Measurements from ENCODE around the gene XRCC4. TPM values are rescaled to one million over a fixed set of nuclear protein-coding genes. Genes with fewer than 3 reads are reported as not detected.

Gene XRCC4
- total RNA-seq, 1 donor from 2014 or later = 12.1 TPM

- Mint-ChIP-seq H3K4me3 (no peak overlapping the region), H3K36me3 (peaks cover 18% of the 10 kb centered on the region), H3K27ac (no peak overlapping the region), H3K9me3 (no peaks in the 10 kb centered on the region), H3K27me3 (ENCODE audit: low read depth) (no peaks in the 10 kb centered on the region), H3K4me1 (peaks cover 57% of the 10 kb centered on the region)
- no peak for DNase-seq (ENCODE audit: low spot score in 2 of 2, unreplicated experiment in 2 of 2)
- no peak for TF ChIP-seq CTCF (IDR thresholded peaks at IDR 0.05; ENCODE audit: unreplicated experiment)
Measured at GRCh38 chr5:83072966-83073365, 4.4 kb upstream of the XRCC4 start.

GRCh38 chr5:83077662-83078261 is 415 bp downstream of the XRCC4 start:
- Mint-ChIP-seq H3K27me3 (ENCODE audit: low read depth) (no peaks in the 10 kb centered on the region), H3K4me1 (peaks cover 40% of the 10 kb centered on the region), H3K9me3 (peaks cover 2% of the 10 kb centered on the region), H3K4me3 (peak overlapping the region; percentile 98), H3K27ac (peak overlapping the region; percentile 98), H3K36me3 (peaks cover 18% of the 10 kb centered on the region)
- TF ChIP-seq CTCF (IDR thresholded peaks at IDR 0.05; ENCODE audit: unreplicated experiment) = no peak
- DNase-seq (ENCODE audit: low spot score in 2 of 2, unreplicated experiment in 2 of 2) = no peak

- H3K27me3 Mint-ChIP-seq (ENCODE audit: low read depth) = no peaks in the 10 kb centered on the region
- no peak for DNase-seq (ENCODE audit: low spot score in 2 of 2, unreplicated experiment in 2 of 2)
- H3K9me3 Mint-ChIP-seq = peaks cover 4% of the 10 kb centered on the region
- no peak overlapping the region for H3K4me3 Mint-ChIP-seq
- peaks cover 11% of the 10 kb centered on the region for H3K4me1 Mint-ChIP-seq
- H3K36me3 Mint-ChIP-seq = no peaks in the 10 kb centered on the region
- no peak overlapping the region for H3K27ac Mint-ChIP-seq
- no peak for TF ChIP-seq CTCF (IDR thresholded peaks at IDR 0.05; ENCODE audit: unreplicated experiment)
Measured at GRCh38 chr5:83082750-83083149, 5.4 kb downstream of the XRCC4 start.

GRCh38 chr5:83084336-83084735 is 7.0 kb downstream of the XRCC4 start:
- H3K9me3 Mint-ChIP-seq = peaks cover 4% of the 10 kb centered on the region
- no peak overlapping the region for H3K4me3 Mint-ChIP-seq
- no peaks in the 10 kb centered on the region for H3K36me3 Mint-ChIP-seq
- no peaks in the 10 kb centered on the region for H3K27me3 Mint-ChIP-seq (ENCODE audit: low read depth)
- no peaks in the 10 kb centered on the region for H3K4me1 Mint-ChIP-seq
- TF ChIP-seq CTCF (IDR thresholded peaks at IDR 0.05; ENCODE audit: unreplicated experiment) = no peak
- no peak overlapping the region for H3K27ac Mint-ChIP-seq
- no peak for DNase-seq (ENCODE audit: low spot score in 2 of 2, unreplicated experiment in 2 of 2)

- Mint-ChIP-seq H3K27ac (no peak overlapping the region), H3K27me3 (ENCODE audit: low read depth) (no peaks in the 10 kb centered on the region), H3K9me3 (peaks cover 7% of the 10 kb centered on the region), H3K4me1 (no peaks in the 10 kb centered on the region), H3K4me3 (no peak overlapping the region), H3K36me3 (no peaks in the 10 kb centered on the region)
- no peak for DNase-seq (ENCODE audit: low spot score in 2 of 2, unreplicated experiment in 2 of 2)
- no peak for TF ChIP-seq CTCF (IDR thresholded peaks at IDR 0.05; ENCODE audit: unreplicated experiment)
Measured at GRCh38 chr5:83085106-83085505, 7.8 kb downstream of the XRCC4 start.

GRCh38 chr5:83090169-83090568 is 12.8 kb downstream of the XRCC4 start:
- Mint-ChIP-seq H3K27me3 (ENCODE audit: low read depth) (no peaks in the 10 kb centered on the region), H3K9me3 (peaks cover 42% of the 10 kb centered on the region), H3K4me3 (no peak overlapping the region), H3K4me1 (peaks cover 1% of the 10 kb centered on the region), H3K36me3 (peaks cover 22% of the 10 kb centered on the region), H3K27ac (no peak overlapping the region)
- DNase-seq (ENCODE audit: low spot score in 2 of 2, unreplicated experiment in 2 of 2) = no peak
- no peak for TF ChIP-seq CTCF (IDR thresholded peaks at IDR 0.05; ENCODE audit: unreplicated experiment)
